ENCODE data around the gene FMN2. TPM values are rescaled to one million over a fixed set of nuclear protein-coding genes. Genes with fewer than 3 reads are reported as not detected.
"Not testable (repeated sequence)": the region's sequence is repeated elsewhere in the genome, so short reads cannot be mapped to it uniquely, and the experiment has no call there.

FMN2 gene
- total RNA-seq, 1 donor from 2014 or later = 0.48 TPM

DNA sequence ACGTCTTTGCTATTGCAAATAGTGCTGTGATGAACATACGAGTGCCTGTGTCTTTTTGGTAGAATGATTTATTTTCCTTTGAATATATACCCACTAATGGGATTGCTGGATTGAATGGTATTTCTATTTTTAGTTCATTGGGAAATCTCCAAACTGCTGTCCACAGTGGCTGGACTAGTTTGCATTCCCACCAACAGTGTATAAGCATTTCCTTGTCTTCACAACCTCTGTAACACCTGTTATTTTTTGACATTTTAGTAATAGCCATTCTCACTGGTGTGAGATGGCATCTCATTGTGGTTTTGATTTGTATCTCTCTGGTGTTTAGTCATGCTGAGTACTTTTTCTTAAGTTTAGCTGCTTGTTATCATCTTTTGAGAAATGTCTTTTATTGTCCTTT is 215.0 kb downstream of the FMN2 start:
- no peak for DNase-seq (ENCODE audit: low spot score)

DNA sequence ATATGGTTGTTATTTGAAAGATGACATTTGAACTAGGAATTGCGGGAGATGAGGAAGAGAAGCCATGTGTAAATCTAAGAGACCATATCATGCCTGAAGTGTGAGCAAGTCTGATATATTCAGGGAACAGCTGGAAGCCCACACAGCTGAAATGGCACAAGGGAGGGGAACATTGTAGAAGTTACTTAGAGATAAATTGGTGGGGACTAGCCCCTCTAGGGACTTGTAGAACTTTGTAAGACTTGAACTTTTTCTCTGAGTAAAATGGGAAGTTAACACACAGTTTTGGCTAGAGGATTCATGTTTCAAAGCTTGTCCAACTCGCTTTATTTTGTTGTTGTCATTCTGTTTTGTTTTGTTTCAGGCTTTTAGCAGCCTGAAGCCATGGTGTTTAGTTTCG is 216.4 kb downstream of the FMN2 start:
- DNase-seq (ENCODE audit: low spot score) = no peak

DNA sequence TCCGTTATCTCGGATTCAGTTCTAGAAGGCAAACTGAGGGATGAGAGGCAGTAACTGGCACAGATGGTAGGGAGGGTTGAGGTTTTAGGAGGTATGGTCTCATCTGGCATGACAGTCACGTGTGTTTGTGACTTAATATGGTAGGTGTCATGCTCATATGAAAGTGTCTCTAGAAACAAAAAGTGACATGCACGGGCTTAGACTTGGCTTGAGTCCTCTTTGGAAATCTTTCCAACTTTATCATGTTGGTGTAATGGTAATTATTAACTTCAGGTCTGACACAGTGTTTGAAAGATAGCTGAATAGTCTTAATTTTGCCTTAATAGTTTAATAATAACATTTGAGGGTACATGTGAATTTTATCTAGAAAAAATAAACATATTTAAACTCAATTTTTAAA is 218.1 kb downstream of the FMN2 start:
- DNase-seq (ENCODE audit: low spot score) = no peak

DNA sequence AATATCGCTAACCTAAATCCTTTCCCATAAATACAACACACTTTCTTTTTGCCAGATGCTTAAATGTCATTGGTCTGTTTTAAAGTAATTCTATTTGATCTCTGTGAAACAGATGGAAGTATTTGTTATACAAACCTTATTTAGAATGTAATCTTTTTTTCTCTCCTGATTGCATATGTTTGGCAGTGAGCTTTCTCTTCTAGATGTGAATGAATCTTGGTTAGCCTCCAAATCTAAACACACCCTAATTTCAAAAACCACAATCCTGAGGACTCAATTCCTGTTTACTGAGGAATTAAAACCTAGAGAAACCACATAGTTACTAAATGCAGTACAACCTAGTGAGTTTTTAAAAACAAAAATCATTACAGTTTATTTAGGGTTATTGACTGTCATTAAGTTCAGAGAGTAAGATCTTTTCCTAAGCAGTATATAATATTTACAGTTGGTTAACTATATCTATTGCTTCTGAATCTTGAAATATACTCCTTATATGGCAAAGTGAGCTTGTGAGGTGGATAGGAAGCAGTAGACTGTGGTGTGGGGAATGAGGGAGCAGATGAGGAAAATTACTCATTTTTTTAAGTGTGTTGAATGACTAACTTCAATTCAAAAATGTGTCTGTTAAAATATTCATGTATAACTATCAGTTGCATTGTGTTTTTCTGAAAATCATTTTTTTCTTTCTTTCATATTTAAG is 218.7 kb downstream of the FMN2 start:
- no peak for DNase-seq (ENCODE audit: low spot score)

DNA sequence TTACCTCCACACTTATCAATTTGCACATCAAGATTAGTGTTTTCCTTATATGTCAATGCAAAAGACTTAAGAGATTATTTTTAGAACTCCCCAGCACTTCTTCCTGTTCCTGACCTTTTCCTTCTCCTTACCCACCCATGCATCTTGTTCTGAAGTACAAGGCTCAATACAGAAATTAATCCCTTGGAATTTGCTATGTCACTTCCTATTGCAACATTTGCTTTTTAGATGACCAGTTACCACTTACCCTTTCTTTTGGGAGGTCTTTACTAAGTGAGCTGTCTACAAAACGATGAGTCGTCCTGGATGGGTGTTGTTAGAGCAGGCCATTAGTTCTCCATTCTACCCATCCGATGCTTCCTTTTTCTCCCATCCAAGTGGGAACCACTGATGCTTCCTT is 221.2 kb downstream of the FMN2 start:
- no peak for DNase-seq (ENCODE audit: low spot score)

DNA sequence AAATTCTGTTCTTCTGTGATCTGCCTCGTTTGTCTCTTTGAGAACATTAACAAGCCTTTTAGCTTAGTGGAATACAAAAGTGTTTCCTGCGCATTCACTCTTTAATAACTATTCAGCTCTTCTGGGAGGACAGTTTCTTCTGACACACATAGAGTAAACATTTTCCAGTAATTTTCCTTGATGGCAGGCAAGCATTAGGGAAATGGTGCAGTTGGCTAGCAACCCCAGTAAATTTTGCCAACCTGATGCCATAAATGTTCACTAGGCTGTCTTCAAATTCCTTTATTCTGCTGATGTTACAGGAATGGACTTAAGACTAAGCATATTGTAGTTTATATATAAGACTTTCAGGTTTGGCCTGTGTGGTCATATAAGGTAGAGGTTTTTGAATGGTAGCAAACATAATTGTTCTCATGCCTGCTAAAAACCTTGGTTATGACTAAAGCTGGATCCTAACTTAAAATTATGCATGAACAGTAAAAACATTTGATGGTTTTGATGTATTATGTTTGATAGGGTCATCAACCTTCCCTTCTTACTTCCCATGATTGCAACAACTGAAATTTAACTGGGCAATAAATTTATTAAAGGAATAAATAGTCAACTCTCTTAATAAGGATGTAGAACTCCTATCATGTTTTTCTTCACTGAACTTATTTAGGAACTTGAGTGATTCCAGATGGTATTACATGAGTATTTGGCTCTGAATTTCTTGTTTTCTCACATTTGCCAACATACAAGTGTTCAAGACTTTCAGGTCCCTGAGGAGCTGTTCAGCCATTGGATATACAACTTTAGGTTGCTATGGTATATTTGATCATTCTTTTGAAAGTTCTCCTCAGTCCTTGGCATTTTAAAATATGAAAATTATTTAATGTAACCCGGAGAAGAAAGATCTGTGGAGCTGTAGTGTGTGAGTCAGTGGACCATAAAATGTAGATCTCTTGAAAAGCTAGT is 223.4 kb downstream of the FMN2 start:
- DNase-seq (ENCODE audit: low spot score) = no peak

DNA sequence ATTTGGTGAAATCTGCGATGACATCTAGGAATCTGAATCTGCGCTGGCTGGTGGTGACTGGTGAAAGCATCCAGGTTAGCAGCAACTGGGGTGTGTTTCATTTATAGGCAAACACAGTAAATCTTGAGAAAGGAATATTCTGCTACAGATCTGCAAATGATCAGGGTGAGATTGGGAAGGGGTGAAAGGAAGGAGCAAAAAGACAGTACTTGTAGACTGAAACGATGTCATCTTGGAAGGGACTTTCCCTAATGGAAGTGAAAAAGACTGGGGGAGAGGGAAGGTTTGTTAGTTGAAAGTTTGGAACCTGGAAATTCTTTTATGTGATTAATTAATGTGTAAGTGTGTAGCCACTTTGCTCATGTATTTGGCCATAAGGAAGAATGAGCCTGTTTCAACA is 228.3 kb downstream of the FMN2 start:
- no peak for DNase-seq (ENCODE audit: low spot score)

DNA sequence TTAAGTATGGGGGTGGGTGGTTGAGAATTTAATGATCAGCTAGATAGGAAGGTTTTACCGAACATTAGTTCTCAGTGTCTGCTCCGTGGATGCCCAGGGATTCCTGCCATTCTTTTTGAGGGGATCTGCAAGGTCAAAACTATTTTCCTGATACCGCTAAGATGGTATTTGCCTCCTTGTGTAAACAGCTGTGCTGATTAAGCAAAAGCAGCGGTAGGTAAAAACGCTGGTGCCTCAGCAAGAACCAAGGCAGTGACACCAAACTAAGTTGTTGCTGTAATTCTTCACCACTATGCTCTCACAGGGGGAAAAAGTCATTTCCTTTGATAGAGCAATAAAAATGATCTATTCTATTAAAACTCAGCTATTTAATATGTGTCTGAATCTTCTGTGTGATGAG is 229.0 kb downstream of the FMN2 start:
- DNase-seq (ENCODE audit: low spot score) = no peak

DNA sequence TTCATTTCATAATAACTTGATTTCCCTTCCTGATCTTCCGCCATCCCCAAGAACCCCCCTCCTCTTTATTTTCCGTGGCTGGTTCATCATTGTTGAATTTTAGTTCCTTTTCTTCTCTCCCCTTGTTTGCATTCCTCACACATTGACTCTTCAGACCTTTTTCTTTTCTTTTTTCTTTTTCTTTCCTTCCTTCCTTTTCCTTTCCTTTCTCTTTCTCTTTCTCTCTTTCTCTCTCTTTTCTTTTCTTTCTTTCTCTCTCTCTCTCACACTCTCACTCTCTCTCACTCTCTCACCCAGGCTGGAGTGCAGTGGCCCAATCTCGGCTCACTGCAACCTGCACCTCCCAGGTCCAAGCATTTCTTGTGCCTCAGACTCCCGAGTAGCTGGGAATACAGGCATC is 231.3 kb downstream of the FMN2 start:
- DNase-seq (ENCODE audit: low spot score) = no peak

DNA sequence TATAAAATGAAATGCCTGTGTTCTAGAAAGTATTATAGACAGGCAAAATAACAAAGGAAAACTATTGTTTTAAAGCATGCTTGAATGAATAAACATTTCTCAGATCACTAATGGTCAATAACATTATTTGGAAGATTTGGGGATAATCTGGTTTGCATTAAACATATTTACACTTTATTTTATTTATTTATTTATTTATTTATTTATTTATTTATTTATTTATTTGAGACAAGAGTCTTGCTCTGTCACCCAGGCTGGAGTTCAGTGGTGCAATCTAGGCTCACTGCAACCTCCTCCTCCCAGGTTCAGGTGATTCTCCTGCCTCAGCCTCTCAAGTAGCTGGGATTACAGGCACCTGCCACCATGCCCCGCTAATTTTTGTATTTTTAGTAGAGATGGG is 236.7 kb downstream of the FMN2 start:
- DNase-seq (ENCODE audit: low spot score) = not testable (repeated sequence)

DNA sequence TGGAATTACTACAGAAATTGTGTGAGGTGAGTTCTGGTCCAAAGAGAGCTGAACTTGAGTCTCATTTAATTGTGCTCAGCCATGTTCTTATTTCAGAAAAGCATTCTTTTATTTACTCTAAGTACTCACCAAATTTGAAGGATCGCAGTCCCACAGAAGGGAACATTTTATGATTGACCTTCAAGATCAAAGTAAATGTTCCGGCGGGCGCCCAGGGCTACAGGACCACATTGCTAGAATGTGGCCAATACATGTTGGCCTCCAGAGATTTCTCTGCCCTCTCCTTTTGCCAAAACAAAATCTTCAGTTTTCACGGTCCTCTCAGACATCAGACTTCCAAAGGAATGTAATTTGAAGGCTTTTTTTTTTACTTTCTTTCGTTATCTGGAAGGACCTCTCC is 237.8 kb downstream of the FMN2 start:
- DNase-seq (ENCODE audit: low spot score) = no peak

DNA sequence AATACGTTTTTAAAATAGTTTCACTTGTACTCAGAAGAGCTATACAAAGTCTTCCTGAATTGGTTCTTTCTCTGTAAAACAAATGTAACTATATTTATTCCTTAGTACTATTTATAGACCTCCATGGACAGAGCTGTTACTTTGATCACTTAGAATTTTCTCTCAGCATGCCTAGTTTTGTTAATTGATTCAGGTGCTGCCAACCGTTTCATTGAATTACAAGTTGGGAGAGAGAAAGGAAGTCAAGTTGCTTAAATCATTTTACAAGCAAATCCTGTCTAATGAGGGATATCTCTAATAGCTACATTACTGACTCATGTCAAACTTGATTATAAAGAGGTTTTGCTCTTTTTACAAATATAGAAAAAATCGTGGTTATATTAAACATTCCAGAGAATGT is 241.0 kb downstream of the FMN2 start:
- DNase-seq (ENCODE audit: low spot score) = no peak

DNA sequence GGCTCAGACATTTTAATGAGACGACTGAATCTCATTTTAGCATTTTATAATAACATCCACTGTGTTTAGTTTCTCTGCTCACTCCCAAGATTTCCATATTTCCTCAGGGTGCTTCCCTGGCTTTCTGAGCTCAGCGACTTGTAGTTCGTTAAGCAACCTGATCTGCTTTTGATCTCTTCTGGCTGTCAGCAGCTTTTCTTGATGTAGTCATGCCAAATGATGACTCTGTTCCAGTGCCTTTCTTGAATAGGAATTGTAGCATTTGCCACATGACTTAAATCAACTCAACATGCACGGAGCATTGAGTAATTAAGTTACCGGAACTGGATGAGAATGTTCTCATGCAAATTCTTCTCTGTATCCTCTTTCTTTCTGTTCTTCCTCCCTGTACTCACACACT is 246.1 kb downstream of the FMN2 start:
- DNase-seq (ENCODE audit: low spot score) = no peak

DNA sequence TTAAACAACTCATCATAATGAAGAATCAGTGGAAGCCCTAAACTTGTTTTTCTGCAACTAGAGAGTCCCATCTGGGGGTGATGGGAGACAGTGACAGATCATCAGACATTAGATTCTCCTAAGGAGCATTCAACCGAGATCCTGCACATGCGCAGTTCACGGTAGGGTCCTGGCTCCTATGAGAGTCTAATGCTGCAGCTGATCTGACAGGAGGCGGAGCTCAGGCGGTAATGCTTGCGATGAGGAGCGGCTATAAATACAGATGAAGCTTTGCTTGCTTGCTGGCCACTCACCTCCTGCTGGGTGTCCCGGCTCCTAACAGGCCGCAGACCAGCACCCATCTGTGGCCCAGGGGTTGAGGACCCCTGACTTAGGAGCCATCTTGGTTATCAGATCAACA is 247.2 kb downstream of the FMN2 start:
- DNase-seq (ENCODE audit: low spot score) = no peak

DNA sequence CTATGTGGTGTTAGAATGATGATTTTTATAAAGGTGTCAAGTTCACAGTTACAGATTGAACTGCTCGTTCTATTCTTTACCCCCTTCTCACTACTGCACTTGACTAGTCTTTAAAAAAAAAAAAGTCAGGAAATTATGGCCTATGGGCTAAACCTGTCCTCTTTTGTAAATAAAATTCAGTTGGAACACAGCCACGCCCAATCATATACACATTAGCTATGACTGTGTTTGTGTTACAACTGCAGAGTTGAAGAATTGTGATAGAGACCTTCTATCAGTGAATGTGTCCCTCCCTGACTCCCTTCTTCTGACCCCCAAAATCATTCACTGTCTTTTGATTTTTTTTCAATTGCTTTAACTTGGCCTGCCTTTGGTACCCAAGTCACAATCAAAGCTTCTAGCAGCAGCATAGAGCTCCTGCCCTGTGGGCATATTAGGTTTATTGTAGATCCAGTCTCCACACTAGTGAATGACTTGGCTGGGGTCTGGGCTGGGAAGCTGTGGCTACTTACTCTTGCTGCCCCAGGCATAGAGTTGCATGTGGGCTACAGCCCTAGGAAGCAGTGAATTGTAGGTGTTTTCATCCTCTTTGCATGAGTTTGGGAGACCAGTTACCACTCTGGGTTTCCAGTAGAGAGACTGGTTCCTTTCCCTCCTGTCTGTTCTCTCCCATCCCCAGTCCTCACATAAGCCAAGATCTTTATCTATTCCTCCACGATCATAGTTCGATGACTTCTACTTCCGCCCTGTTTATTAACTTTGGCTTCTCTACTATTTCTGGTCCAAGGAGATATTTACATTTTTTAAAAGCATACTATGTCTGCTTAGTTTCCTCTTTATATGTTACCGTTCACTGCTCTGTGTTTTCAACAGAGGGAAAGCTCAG is 249.9 kb downstream of the FMN2 start:
- DNase-seq (ENCODE audit: low spot score) = no peak

DNA sequence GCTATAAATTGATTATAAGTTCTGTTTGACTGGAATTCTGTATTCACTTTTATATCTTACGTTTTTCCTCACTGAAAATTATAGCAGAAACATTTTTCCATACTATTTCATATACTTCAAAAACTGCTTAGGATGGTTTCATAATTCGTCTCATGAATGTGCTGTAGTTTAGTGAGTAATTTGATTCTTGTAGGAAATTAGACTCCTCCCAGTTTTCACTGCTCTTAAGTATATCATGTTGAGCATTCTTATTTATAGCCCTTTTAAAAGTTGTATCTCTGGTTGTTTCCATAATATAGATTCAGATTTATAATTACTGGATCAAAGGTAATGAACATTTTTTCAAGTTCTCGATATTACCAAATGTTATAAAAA is 250.6 kb downstream of the FMN2 start:
- DNase-seq (ENCODE audit: low spot score) = no peak

DNA sequence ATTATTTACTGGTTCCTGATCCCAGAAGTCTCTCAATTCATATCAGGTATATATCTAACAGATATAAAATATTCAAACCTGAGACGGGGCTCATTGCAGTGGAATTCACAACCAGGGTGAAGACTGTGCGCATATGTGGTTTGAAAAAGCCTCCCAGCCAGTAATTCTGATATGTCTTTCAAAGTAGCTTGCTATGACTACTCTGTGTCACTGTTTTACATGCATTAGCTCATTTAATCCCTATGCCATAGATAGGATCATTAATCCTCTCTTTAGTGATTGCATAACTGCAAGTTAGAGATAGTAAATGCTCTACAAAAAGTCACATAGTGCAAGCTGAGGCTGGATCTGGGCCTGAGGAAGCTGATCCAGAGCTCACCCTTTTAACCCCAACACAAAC is 251.4 kb downstream of the FMN2 start:
- DNase-seq (ENCODE audit: low spot score) = no peak

DNA sequence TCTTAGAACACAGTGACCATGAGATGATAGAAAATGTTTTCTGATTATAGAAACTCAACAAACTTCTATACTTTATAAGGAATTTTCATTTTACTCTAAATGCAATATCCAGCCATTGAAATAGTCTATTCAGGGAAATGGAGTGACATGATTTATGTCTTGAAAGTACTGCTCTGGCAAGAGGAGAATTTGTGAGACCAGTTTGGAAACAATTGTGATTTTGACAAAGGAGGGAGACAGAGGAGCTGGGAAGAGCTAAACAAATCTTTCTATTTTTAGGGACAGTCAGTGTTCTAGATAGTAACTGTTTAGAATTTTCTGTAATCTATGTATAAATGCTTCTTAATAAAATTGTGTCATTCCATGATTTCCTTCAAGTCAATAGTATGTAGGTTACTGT is 252.3 kb downstream of the FMN2 start:
- no peak for DNase-seq (ENCODE audit: low spot score)

DNA sequence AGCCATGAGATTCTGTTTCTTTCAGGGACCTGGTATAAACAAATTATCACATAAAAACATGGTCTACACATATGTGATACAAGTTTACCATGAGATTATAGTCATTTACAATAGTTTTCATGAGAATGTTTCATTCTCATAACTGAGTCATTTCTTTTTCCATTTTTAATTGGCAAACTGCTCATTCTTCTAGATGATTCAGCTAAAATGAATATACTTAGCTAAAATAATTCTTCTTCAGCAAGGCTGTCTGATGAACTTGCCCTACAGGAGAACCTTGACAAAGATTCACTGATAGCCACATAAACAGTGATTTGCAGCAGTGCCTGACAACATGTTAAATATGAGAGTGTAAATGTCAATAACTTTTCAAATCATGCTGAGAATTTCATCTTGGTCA is 253.2 kb downstream of the FMN2 start:
- DNase-seq (ENCODE audit: low spot score) = no peak

DNA sequence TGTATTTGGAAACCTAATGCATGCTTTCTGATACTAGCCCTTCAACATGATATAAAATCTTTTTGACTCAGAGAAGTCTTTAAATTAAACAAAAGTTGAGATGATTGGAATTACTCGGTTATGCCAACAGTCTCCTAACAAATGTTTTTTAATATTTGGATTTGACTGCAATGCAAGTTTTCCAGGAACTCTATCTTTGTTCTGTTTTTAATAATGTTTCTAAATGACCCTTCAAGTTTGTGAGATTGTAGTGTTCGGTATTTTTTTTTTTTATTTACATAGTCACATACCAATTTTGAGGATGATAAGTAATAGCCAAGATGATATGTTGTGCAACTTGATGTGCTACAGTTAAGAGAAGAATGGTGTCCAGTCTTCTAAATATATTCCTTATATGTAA is 258.0 kb downstream of the FMN2 start:
- DNase-seq (ENCODE audit: low spot score) = no peak

DNA sequence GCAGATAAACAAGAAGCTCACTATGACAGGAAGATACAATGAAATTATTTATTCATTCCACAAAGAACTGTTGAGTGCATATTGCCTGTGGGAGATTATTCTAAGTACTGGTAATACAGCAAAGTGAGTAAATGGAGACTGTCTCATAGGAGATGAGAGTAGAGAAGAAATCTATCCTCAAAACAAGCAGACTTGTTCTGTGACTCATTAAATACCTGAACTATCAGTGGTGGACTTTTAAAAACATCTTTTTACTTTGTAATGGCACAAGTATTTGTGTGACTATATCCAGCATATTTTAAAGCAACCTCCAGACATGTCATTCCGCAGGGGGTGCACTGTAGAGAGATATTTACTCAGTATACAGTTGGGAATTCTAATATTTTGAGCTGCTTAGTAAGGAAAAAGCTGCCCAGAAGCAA is 259.2 kb downstream of the FMN2 start:
- no peak for DNase-seq (ENCODE audit: low spot score)

DNA sequence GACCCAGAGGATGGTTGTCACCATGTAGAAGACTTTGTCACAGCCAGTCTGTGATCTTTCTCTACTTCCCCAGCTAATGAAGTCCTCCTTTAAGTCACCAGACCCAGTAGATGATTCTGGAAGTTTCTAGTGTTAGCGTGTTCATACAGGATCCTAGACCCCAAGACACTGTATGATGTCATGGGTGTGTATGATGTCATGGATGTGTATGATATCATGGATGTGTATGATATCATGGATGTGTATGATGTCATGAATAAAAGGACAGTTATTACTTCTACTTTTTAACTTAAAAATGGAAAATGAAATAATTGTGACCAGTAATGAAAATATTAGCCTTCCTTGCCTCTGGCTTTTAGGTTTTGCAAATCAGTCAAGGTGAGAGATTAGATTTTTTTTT is 260.0 kb downstream of the FMN2 start:
- DNase-seq (ENCODE audit: low spot score) = no peak
